ENCODE results near the gene FHL1.
"Not testable (repeated sequence)": the region's sequence is repeated elsewhere in the genome, so short reads cannot be mapped to it uniquely, and the experiment has no call there.

Gene FHL1

GRCh38 chrX:136143711-136144110, 3.6 kb upstream of the FHL1 start:
- DNase-seq, result no peak

- DNase-seq, result peak; percentile 59
Measured at GRCh38 chrX:136146614-136147314, 569 bp upstream of the FHL1 start.

- no peak for DNase-seq
Measured at GRCh38 chrX:136147976-136148375, 643 bp downstream of the FHL1 start.

- DNase-seq, result no peak
Measured at GRCh38 chrX:136148391-136148790, 1.1 kb downstream of the FHL1 start.

- DNase-seq, result no peak
Measured at GRCh38 chrX:136154998-136155397, 7.7 kb downstream of the FHL1 start.

- DNase-seq, result no peak
Measured at GRCh38 chrX:136156560-136157117, 9.3 kb downstream of the FHL1 start.

- no peak for DNase-seq
Measured at GRCh38 chrX:136157187-136157586, 9.9 kb downstream of the FHL1 start.

GRCh38 chrX:136158685-136159084, 11.4 kb downstream of the FHL1 start:
- DNase-seq, result no peak

- no peak for DNase-seq
Measured at GRCh38 chrX:136159611-136160025, 12.3 kb downstream of the FHL1 start.

GRCh38 chrX:136162827-136163570, 15.7 kb downstream of the FHL1 start:
- DNase-seq, result no peak

GRCh38 chrX:136163689-136164088, 16.4 kb downstream of the FHL1 start:
- no peak for DNase-seq

GRCh38 chrX:136165406-136165805, 18.1 kb downstream of the FHL1 start:
- DNase-seq, result no peak

- no peak for DNase-seq
Measured at GRCh38 chrX:136166221-136166855, 19.0 kb downstream of the FHL1 start.

- not testable (repeated sequence) for DNase-seq
Measured at GRCh38 chrX:136167989-136168388, 20.7 kb downstream of the FHL1 start.

- DNase-seq, result no peak
Measured at GRCh38 chrX:136168929-136169735, 21.8 kb downstream of the FHL1 start.

GRCh38 chrX:136170139-136170800, 22.9 kb downstream of the FHL1 start:
- no peak for DNase-seq

- DNase-seq, result no peak
Measured at GRCh38 chrX:136171420-136171819, 24.1 kb downstream of the FHL1 start.

- no peak for DNase-seq
Measured at GRCh38 chrX:136176399-136176825, 29.1 kb downstream of the FHL1 start.

- DNase-seq, result no peak
Measured at GRCh38 chrX:136179133-136179532, 31.8 kb downstream of the FHL1 start.

- DNase-seq, result no peak
Measured at GRCh38 chrX:136182414-136182813, 35.1 kb downstream of the FHL1 start.

GRCh38 chrX:136183172-136183571, 35.8 kb downstream of the FHL1 start:
- no peak for DNase-seq

GRCh38 chrX:136183917-136184316, 36.6 kb downstream of the FHL1 start:
- DNase-seq, result no peak
